ENCODE measurements around the gene PDP2.

DNA sequence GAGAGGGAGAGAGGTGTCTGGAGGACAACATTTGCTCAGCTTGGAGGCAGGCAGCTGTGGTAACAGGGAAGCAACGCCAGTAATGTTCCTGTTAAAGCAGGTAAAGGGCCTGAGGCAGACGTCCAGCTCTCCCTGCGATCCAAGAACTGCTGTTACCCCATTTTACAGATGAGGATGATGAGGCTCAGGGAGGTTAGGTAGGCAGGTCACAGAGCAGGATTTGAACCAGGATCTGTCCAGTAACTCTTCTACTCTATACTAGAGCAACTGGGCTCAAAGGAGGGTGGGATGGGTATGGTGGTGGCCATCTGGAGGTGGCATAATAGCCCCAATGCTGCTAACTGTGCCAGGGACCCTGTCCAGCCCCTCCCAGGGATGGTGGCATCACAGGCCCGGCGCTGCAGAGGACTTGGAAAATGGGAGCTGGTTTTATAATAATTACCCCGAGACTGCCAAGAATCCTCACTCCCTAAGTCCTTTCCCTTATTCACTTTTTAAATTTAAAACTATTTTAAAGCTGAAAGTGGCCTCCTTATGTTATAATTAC lies 24.1 kb upstream of the PDP2 start:
- TF ChIP-seq EZH2 (IDR thresholded peaks at IDR 0.05; ENCODE audit: borderline replicate concordance, low read depth, low read length, severe bottlenecking) = no peak
- TF ChIP-seq, protein P1, sequence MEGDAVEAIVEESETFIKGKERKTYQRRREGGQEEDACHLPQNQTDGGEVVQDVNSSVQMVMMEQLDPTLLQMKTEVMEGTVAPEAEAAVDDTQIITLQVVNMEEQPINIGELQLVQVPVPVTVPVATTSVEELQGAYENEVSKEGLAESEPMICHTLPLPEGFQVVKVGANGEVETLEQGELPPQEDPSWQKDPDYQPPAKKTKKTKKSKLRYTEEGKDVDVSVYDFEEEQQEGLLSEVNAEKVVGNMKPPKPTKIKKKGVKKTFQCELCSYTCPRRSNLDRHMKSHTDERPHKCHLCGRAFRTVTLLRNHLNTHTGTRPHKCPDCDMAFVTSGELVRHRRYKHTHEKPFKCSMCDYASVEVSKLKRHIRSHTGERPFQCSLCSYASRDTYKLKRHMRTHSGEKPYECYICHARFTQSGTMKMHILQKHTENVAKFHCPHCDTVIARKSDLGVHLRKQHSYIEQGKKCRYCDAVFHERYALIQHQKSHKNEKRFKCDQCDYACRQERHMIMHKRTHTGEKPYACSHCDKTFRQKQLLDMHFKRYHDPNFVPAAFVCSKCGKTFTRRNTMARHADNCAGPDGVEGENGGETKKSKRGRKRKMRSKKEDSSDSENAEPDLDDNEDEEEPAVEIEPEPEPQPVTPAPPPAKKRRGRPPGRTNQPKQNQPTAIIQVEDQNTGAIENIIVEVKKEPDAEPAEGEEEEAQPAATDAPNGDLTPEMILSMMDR (IDR thresholded peaks at IDR 0.05; ENCODE audit: borderline replicate concordance, extremely low read depth, low read length, poor library complexity, severe bottlenecking) = no peak
